Keratinocyte (primary cell): ENCODE data around the gene LDLRAD2. TPM values are rescaled to one million over a fixed set of nuclear protein-coding genes. Genes with fewer than 3 reads are reported as not detected.

ENCODE experiments used
- DNase-seq: peaks from one replicate; pipeline ENCODE4 v3.0.0-alpha.2; 2011; ENCODE audit warnings: low read depth, missing footprints, low spot score
- FAIRE-seq: peaks from 2 replicates; lab custom pipeline; 2011; peaks lifted over from hg19 to GRCh38; lab: Jason Lieb, UNC
- H2AFZ ChIP-seq: 2 replicates; pipeline ENCODE4 v1.6.0; 2012; ENCODE audit warnings: low read length, control low read depth, inconsistent platforms; ENCODE audit not compliant: control insufficient read depth
- H3K27ac ChIP-seq: 2 replicates; pipeline ENCODE4 v1.5.1; 2011; ENCODE audit warnings: low read length; ENCODE audit not compliant: control insufficient read depth, insufficient read depth
- H3K27me3 ChIP-seq: 3 replicates; pipeline ENCODE4 v1.6.0; 2011; ENCODE audit warnings: low read length; ENCODE audit not compliant: control insufficient read depth, insufficient read depth; ENCODE audit errors: extremely low read depth
- H3K36me3 ChIP-seq, 2 experiments: 2 replicates in 1 of 2; 3 replicates in 1 of 2; pipeline ENCODE4 v1.5.1; 2011; ENCODE audit warnings: low read length in 2 of 2, mild to moderate bottlenecking in 1 of 2; ENCODE audit not compliant: control insufficient read depth in 2 of 2, insufficient read depth in 2 of 2; ENCODE audit errors: extremely low read depth in 1 of 2
- H3K4me1 ChIP-seq: 3 replicates; pipeline ENCODE4 v1.5.1; 2011; ENCODE audit warnings: low read length; ENCODE audit not compliant: control insufficient read depth, insufficient read depth; ENCODE audit errors: extremely low read depth
- H3K4me2 ChIP-seq: 3 replicates; pipeline ENCODE4 v1.6.0; 2011; ENCODE audit warnings: low read depth, low read length; ENCODE audit not compliant: control insufficient read depth, insufficient read depth; ENCODE audit errors: extremely low read depth
- H3K4me3 ChIP-seq, 3 experiments: fragments of 200-600 bp in 1 of 3; sonication (generic) in 1 of 3; 2 replicates in 2 of 3; 3 replicates in 1 of 3; pipeline ENCODE4 v1.5.1; 2011 to 2016; ENCODE audit warnings: low read length in 3 of 3, mild to moderate bottlenecking in 3 of 3, control low read depth in 2 of 3, inconsistent platforms in 1 of 3, low read depth in 1 of 3, mixed read lengths in 1 of 3, mixed run types in 1 of 3, moderate library complexity in 1 of 3; ENCODE audit not compliant: control insufficient read depth in 2 of 3, insufficient read depth in 2 of 3; ENCODE audit errors: extremely low read depth in 1 of 3
- H3K79me2 ChIP-seq: 2 replicates; pipeline ENCODE4 v1.6.0; 2012; ENCODE audit warnings: low read length; ENCODE audit not compliant: control insufficient read depth, insufficient read depth
- H3K9ac ChIP-seq: 3 replicates; pipeline ENCODE4 v1.6.0; 2011; ENCODE audit warnings: low read length; ENCODE audit not compliant: control insufficient read depth, insufficient read depth; ENCODE audit errors: extremely low read depth
- H3K9me1 ChIP-seq: 3 replicates; pipeline ENCODE4 v1.6.0; 2011; ENCODE audit warnings: low read length; ENCODE audit not compliant: control insufficient read depth, insufficient read depth; ENCODE audit errors: extremely low read depth
- H3K9me3 ChIP-seq: 2 replicates; pipeline ENCODE4 v1.5.1; 2012; ENCODE audit warnings: low read depth, low read length; ENCODE audit not compliant: control insufficient read depth
- H4K20me1 ChIP-seq: 3 replicates; pipeline ENCODE4 v1.6.0; 2011; ENCODE audit warnings: low read length; ENCODE audit not compliant: control insufficient read depth, insufficient read depth; ENCODE audit errors: extremely low read depth
- EZH2 ChIP-seq: IDR thresholded peaks from one replicate; pipeline ENCODE4 v1.6.1; 2012; ENCODE audit warnings: inconsistent platforms, mild to moderate bottlenecking, low read length, moderate library complexity
- dilution Hi-C: fragments of 300-500 bp; cut with MboI; formaldehyde crosslinking; loops from one replicate; pipeline ENCODE4 v1.7.0; 2020; ENCODE audit warnings: low sequenced_read_pairs; ENCODE audit not compliant: extremely low pct_ligation_motif_present
- polyA plus RNA-seq, 5 experiments: library from polyadenylated mRNA; depleted of rRNA in 3 of 5; stranded (reverse) in 3 of 5; stranded (forward) in 1 of 5; unstranded in 1 of 5; fragments of >200 nt; gene quantifications; 1 replicate in 1 of 5; 2 replicates in 3 of 5; 3 replicates in 1 of 5; pipeline versions ENCODE4 v1.2.1 to v1.2.3, GENCODE V29; 2011 to 2012; ENCODE audit warnings: missing spikeins in 2 of 5, low read depth in 1 of 5, low replicate concordance in 1 of 5
- TF ChIP-seq, protein P1 (sequence below), 3 experiments: IDR thresholded peaks in 1 of 3; conservative IDR thresholded peaks in 1 of 3; optimal IDR thresholded peaks in 1 of 3; 2 replicates in 2 of 3; 3 replicates in 1 of 3; pipeline versions ENCODE3 to v1.5.1; 2011; ENCODE audit warnings: low read length in 3 of 3, mild to moderate bottlenecking in 3 of 3, moderate library complexity in 2 of 3, control low read depth in 1 of 3, inconsistent platforms in 1 of 3; ENCODE audit not compliant: insufficient read depth in 2 of 3; ENCODE audit errors: extremely low read depth in 1 of 3

The LDLRAD2 gene
- polyA plus RNA-seq, 1 donor (not counting 4 experiments of a cell fraction or from before 2014, with no cell fraction given): 0.07 TPM

DNA sequence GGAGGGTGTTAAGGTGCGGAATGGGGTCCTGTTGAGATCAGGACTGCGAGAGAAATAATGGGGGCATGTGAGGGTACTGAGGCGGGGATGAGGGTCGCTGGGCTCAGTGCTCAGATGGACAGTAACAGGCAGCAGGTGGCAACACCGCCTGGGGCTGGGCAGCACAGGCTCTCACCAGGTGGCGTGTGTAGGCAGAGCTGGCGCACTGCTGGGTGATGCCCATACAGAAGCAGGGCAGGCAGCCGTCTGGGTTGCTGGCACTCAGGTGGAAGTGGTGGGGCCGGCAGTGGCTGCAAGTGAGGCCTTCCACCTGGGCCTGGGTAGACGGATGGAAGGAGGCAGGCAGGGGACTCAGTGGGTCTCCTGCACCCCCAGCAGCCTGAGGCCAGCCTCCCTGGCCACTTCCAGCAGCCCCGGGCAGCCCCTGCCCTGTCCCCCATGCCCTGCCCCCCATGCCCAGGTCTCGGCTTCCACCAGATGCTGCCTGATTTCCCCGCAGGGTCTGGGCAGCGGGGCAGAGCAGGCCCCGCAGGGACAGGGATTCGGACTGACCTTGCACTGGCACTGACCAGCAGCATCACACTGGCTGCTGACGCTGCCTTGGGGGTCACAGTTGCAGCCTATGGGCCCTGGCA lies 60.5 kb downstream of the LDLRAD2 start:
- no peak for FAIRE-seq
- peaks cover 27 to 49% of the 10 kb centered on the region in 2 experiments for H3K36me3 ChIP-seq
- H3K9me1 ChIP-seq: peaks cover 2% of the 10 kb centered on the region
- dilution Hi-C loops: no loop called here
- H3K4me1 ChIP-seq: peaks cover 14% of the 10 kb centered on the region
- no peaks in the 10 kb centered on the region for H3K27me3 ChIP-seq
- no peak overlapping the region for H3K4me2 ChIP-seq
- no peak overlapping the region for H3K9ac ChIP-seq
- H3K27ac ChIP-seq: no peak overlapping the region
- H3K79me2 ChIP-seq: no peaks in the 10 kb centered on the region
- H3K9me3 ChIP-seq: no peaks in the 10 kb centered on the region
- no peak overlapping the region for H2AFZ ChIP-seq
- H4K20me1 ChIP-seq: no peaks in the 10 kb centered on the region
- H3K4me3 ChIP-seq: no peak overlapping the region
- no peak for DNase-seq
- TF ChIP-seq EZH2: no peak
- TF ChIP-seq, protein P1, sequence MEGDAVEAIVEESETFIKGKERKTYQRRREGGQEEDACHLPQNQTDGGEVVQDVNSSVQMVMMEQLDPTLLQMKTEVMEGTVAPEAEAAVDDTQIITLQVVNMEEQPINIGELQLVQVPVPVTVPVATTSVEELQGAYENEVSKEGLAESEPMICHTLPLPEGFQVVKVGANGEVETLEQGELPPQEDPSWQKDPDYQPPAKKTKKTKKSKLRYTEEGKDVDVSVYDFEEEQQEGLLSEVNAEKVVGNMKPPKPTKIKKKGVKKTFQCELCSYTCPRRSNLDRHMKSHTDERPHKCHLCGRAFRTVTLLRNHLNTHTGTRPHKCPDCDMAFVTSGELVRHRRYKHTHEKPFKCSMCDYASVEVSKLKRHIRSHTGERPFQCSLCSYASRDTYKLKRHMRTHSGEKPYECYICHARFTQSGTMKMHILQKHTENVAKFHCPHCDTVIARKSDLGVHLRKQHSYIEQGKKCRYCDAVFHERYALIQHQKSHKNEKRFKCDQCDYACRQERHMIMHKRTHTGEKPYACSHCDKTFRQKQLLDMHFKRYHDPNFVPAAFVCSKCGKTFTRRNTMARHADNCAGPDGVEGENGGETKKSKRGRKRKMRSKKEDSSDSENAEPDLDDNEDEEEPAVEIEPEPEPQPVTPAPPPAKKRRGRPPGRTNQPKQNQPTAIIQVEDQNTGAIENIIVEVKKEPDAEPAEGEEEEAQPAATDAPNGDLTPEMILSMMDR (optimal IDR thresholded peaks at IDR 0.05 in 1 of 3, IDR thresholded peaks at IDR 0.05 in 1 of 3, conservative IDR thresholded peaks at IDR 0.05 in 1 of 3; ENCODE audit: extremely low read depth in 1 of 3, insufficient read depth in 2 of 3, low read length in 3 of 3): no peak

GRCh38 chr1:21873174-21873573 lies 61.1 kb downstream of the LDLRAD2 start:
- Histone ChIP-seq H3K79me2 (no peaks in the 10 kb centered on the region), H3K9me1 (peaks cover 2% of the 10 kb centered on the region), H3K36me3 (peaks cover 27 to 54% of the 10 kb centered on the region in 2 experiments), H3K4me3 (no peak overlapping the region), H3K9ac (no peak overlapping the region), H3K4me1 (peaks cover 14% of the 10 kb centered on the region), H3K9me3 (no peaks in the 10 kb centered on the region), H4K20me1 (no peaks in the 10 kb centered on the region), H3K27ac (no peak overlapping the region), H3K27me3 (no peaks in the 10 kb centered on the region), H3K4me2 (no peak overlapping the region), H2AFZ (no peak overlapping the region)
- DNase-seq: no peak
- FAIRE-seq: no peak
- dilution Hi-C loops: no loop called here
- no peak for TF ChIP-seq EZH2
- TF ChIP-seq, protein P1 (optimal IDR thresholded peaks at IDR 0.05 in 1 of 3, IDR thresholded peaks at IDR 0.05 in 1 of 3, conservative IDR thresholded peaks at IDR 0.05 in 1 of 3; ENCODE audit: extremely low read depth in 1 of 3, insufficient read depth in 2 of 3, low read length in 3 of 3): no peak
